NAMALWA (cell line): ENCODE results near the gene NT5C.

ENCODE experiments used
- DNase-seq: peaks from one replicate; pipeline ENCODE4 v3.0.0-alpha.2; 2015; ENCODE audit warnings: low spot score

Gene NT5C

DNA sequence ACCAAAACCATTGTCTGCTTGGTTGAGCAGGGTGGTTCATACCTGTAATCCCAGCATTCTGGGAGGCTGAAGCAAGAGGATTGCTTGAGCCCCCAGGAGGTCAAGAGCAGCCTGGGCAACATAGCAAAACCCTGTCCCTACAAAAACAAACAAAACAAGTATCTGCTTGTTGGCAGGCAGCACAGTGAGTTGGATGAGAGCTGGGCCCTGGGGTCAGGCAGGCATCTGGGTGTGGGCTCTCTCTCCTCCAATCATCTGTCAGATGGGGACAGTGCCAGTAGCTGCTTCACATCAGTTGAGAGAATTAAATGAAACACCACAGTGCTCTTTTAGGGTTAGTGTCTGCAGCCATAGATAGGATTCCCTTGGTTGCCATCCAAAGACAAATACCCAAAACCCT, 16.0 kb downstream of the NT5C start:
- no peak for DNase-seq

DNA sequence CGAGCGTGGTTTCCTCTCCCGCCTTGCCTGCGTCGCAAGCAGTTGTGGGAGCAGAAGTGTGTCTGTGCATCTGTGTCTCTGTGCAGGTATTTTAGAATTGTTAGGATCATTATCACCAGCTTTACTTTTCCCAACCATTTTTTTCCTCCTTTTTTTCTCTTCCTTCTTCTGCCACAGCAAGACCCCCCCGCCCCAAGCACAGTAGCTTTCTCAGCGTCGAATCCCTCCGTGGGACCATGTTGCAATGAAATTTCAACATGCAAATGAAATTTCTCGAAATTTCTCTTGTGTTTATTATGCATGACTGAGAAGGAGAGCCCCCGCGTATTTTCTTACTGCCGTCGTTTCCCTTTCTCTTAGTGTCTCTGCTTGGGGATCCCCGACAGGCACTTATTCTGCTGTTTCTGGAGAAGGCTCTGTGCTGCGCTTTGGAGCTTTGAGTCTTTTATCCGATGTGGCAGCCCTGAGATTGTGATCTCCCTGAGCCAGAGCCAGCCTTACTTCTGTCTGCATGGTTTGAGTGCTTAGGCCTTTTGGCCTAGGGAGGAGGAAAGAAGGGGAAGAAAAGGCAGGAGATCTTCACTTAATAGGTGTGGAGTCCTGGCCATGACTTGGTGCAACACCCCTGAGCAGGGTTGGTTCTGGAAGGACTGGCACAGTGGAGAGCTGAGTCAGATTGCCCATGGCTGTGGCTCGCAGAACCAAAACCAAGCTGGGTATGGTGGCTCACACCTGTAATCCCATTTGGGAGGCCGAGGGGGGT, 16.8 kb downstream of the NT5C start:
- DNase-seq, result no peak

GRCh38 chr17:75113798-75114551, 17.6 kb downstream of the NT5C start:
- peak; percentile 94 for DNase-seq

- DNase-seq, result no peak
Measured at GRCh38 chr17:75111777-75112335, 19.7 kb downstream of the NT5C start.

GRCh38 chr17:75110234-75110937, 21.2 kb downstream of the NT5C start:
- DNase-seq, result no peak

- DNase-seq, result peak; percentile 91
Measured at GRCh38 chr17:75109407-75110233, 21.9 kb downstream of the NT5C start, which contains the start of gene ARMC7. ARMC7 (plus strand) TSS chr17:75109969; CDS start chr17:75110289, 320 bp downstream.

DNA sequence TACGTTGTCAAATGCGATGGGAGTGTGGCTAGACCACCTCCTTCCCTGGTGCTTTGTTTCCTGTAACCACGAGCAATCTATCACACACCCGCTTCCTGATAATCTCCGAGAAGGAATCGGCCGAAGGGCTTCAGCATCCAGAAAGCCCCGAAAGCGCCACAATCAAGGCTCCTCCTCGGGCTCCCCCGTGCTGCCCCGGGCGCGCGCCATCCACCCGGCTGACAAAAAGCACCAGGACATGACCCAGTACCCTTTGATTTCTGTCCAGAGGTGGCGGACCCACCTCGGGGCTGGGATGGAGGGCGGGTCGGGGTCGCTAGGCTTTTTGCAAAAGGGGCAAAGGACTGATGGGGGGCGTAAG, 22.5 kb downstream of the NT5C start:
- no peak for DNase-seq

DNA sequence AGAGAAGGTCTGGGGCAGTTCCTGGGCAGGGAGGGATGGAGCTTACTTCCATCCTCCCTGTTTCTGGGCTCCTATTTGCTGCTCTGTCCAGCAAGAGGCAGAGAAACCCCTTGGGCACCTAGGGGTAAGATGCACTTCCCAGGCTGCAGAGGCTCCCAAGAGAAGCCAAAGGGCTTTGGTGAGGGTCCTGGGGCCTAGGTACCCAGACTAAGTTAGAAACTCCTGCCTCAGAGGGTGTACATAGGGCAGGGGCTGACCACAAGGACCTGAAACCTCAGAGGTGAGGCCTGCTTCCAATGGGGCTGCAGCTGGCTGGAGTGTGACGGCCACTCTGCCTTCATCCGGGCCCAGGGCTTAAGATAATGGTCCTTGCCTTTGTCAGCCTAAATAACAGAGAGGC, 23.3 kb downstream of the NT5C start:
- DNase-seq, result no peak

DNA sequence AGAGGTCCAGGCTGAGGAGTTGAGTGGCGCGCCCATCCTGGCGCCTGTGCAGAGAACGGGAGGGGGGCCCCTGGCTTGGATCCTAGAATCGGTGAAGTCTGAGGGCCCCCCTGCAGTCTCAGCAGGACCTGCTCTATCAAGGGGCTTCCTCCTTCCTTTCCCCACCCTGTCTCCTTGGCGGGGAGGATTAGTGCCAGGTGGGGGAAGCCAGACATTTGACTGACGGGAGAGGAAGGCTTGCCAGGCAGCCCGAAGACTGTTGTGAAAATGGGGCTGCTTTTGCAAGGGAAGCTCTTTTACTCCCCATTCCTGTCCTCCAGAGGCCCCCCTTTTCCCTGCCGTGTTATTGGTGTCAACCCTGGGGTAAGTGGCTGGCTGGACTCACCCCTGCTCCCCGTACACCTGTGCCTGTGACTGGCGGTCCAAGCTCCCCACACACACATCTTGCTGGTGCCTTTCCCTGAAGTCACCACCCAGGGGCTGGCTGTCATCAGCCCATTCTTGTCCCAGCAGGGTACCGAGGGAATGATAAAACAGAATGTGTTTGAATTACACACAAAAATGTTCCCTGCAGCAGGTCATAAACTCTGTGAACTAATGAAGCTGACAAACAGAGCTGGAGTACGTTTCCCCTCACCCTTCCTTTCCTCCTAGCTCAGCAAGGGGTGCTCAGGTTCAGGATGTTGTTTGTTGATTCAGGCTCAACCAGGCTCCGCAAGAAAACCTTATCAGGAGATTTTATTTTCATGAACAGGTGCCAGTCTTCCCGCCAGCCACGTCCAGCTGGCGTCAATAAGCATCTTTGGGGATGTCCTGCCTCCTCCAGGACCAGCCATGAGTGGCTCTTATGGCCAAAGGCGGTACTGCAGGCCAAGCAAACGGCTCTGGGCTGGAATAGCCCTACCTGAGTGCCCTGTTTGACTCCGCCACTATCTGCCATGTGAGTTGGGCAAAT, 26.1 kb downstream of the NT5C start:
- peak; percentile 68 for DNase-seq

GRCh38 chr17:75103601-75104554, 27.7 kb downstream of the NT5C start:
- DNase-seq, result no peak

DNA sequence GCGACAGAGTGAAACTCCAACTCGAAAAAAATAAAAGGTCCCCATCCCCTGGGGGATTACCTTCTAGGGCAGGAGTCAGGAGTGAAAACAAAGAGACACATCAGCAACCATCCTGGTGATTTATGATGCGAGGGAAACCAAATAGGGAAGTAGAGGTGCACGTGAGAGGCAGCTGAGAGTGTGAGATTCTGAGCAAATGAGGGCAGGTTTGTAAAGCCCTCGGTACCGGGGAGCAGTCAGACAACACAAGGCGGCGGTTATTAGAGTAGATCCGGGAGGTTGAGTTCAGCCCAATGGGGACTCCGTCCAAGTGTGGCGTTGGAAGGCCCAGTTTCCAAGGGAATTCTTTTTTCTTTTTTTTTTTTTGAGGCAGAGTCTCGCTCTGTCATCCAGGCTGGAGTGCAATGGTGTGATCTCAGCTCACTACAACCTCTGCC, 29.1 kb downstream of the NT5C start:
- peak; percentile 78 for DNase-seq

GRCh38 chr17:75099881-75100595, 31.5 kb downstream of the NT5C start:
- no peak for DNase-seq

DNA sequence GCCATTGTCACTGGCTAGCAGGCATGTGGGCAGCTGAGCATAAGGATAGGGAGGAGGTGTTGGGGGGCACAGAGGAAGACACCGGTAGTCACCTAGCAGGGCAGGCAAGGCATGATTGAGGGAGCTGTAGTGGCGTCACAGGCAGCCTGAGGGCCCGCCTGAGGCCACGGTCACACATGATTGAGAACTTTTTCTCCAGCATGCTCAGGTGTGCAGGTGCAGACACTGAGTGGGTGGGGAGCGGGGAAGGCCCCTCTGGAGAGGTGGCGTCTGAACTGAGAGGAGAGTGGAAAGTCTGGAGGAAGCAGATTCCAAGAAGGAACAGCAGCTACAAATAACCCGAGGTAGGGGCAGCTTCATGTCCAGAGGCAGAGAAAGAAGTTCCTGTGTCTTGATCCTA, 32.7 kb downstream of the NT5C start:
- DNase-seq, result no peak

GRCh38 chr17:75097865-75098264, 33.7 kb downstream of the NT5C start:
- DNase-seq, result no peak

DNA sequence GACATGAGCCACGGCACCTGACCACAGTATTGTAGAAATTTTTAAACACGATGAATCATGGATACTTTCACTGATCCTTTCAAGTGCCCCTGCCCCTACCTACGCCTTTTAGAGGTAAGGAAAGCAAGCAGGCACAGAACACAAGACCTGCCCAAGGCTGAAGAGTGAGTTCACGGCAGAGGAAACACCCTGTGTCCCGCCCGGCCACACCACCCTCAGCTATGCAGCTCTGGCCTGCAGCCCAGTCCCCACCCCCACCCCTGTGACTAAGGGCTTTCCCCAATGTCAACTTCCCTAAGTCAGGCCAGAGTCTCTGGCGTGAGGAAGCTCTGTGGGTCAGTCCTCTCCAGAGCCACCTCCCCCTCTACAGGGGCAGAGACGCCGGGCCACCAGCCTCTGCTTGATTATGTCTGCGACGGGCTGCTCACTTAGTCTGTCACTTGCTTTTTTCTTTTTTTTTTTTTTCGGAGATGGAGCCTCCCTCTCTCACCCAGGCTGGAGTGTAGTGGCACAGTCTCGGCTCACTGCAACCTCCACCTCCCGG, 35.4 kb downstream of the NT5C start:
- DNase-seq, result no peak

DNA sequence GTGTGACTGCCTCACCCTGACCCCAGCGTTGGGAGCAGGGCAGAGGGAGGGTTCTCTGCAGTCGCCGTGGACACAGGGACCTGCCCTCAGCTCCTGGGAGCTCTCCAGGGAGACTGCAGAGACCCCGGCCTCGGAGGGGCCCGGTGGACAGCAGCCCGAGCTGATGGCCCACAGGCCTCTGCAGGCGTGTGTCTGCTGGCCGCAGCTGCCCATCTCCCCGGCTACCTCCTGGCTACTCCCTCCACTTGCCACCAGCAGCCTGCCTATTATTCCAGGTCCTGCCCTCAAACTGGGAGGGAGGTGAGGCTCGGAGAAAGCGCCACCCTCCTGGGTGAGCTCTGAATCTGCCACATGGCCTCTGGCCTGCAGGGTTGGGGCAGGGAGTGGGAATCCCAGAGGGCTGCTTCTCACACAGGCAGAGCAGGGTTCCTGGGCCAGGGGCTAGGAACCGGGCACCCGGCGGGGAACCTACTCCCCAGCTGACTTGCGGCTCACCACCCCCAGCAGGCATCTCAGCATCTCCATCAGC, 36.6 kb downstream of the NT5C start:
- DNase-seq, result no peak

DNA sequence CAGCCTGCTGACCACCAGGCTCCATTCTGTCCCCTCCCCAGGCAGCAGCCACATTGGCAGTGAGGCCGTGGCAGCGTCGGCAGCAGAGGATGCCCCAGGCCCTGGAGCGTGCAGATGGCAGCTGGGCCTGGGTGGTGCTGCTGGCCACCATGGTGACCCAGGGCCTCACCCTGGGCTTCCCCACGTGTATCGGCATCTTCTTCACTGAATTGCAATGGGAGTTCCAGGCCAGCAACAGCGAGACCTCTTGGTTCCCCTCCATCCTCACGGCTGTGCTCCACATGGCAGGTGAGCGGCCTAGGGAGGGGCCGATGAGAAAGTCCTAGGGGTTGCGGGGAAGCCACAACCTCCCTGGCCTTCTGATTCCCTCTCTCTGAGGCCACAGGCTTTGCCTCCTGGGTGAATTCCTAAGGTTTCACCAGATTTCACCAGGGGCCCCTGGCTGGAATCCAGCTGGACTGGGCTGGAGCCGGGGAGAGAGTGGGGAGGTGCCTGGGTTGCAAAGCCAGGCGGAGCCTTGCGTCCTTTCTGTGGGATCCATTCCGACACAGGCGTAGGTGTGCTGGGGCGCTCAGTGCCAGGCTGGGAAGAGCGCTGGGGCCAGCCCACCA, 37.9 kb downstream of the NT5C start:
- no peak for DNase-seq
